GM12872 (cell line): ENCODE data around the gene ZNF609.

Experiments used
- TF ChIP-seq, protein P1 (sequence below): IDR thresholded peaks from 3 replicates; pipeline ENCODE4 v1.5.1; 2011; ENCODE audit warnings: low read depth, mild to moderate bottlenecking, low read length, moderate library complexity; ENCODE audit not compliant: insufficient read depth

The ZNF609 gene

DNA sequence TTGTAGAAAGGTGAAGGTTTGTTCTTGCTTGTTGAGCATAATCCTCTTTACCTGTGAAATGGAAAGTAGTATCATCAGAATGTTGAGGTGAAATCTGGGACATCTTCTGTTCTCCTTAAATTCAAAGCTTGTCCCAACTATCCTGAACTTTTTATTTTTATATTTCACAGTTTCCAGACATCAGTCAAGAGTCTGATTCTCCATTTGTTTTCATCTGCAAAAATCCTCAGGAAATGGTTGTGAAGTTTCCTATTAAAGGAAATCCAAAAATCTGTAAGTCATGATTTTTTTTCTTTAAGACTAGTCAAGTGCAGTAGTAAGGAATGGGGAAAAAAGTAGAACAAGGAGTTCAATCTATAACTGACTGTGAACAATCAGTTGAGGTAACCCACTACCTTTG lies 15.5 kb upstream of the ZNF609 start:
- TF ChIP-seq, protein P1, sequence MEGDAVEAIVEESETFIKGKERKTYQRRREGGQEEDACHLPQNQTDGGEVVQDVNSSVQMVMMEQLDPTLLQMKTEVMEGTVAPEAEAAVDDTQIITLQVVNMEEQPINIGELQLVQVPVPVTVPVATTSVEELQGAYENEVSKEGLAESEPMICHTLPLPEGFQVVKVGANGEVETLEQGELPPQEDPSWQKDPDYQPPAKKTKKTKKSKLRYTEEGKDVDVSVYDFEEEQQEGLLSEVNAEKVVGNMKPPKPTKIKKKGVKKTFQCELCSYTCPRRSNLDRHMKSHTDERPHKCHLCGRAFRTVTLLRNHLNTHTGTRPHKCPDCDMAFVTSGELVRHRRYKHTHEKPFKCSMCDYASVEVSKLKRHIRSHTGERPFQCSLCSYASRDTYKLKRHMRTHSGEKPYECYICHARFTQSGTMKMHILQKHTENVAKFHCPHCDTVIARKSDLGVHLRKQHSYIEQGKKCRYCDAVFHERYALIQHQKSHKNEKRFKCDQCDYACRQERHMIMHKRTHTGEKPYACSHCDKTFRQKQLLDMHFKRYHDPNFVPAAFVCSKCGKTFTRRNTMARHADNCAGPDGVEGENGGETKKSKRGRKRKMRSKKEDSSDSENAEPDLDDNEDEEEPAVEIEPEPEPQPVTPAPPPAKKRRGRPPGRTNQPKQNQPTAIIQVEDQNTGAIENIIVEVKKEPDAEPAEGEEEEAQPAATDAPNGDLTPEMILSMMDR: no peak

DNA sequence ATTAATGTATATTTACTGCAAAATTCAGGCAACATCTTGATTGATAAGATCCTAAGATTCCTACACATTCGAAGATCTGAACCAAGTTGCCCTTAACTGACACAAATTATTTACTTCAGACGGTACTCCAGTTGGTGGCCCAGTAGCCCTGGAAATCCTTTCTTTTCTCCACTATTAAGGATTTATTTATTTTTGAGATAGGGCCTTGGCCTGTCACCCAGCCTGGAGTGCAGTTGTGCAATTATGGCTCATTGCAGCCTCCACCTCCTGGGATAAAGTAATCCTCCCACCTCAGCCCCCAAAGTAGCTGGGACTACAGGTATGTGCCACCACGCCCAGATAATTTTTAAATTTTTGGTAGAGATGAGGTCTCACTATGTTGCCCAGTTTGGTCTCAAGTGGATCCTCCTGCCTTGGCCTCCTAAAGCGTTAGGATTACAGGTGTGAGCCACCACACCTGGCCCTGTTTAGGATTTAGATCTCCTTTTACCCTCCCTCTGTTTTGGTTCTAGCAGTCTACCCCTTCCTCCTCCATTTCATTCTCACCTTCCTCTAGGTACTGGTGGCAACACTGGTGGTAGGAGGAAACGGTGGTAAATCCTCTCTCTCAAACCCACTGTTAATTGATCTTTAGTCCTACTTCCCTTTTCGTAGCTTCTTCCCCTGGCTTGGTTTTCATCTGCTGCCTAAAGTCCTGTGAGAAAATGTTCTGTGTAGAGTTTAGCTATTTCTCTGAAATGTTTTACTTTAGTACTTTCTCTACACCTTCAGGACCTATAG lies 12.7 kb upstream of the ZNF609 start:
- TF ChIP-seq, protein P1: no peak

DNA sequence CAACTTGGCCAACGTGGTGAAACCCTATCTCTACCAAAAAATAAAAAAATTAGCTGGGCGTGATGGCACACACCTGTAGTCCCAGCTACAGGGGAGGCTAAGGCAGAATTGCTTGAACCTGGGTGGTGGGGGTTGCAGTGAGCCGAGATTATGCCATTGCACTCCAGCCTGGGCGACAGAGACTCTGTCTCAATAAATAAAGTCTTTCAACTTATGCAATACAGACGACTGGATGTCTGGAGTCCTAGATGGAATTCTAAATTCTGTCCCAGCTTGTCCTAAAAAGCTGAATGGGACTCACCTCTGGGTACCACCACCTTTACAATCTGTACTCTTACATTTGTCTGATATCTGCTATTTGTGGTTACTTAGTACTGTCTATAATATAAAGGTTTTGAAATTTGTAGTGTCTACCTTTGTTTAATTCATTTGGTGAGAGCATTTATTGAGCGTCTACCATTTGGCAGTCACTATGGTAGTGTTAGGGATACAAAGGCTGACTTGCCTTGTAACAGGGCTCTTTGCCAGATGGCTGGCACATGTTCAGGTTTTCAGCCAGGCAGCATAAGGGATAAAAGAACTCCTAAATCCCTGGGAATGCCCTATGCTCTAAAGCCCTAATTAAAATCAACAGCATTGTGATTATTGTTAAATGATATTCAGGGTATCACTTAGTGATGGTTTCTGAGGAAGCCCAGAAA lies 7.2 kb upstream of the ZNF609 start:
- TF ChIP-seq, protein P1: no peak

DNA sequence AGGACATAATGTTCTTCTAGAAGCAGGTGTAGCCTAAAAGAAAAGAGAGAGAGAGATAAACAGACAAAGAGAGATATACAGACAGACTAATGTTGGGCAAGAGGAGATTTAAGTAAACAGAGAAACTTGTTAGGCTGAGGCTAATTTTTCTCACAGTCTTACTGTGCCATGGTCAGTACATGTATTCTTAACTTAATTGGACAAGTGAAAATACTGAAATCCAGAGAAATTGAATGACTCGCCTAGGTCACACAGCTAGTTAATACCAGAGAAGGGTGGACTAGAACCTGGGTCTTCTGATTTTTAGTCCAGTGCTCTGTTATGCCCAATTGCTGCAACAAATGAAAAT lies 6.7 kb upstream of the ZNF609 start:
- TF ChIP-seq, protein P1: no peak

DNA sequence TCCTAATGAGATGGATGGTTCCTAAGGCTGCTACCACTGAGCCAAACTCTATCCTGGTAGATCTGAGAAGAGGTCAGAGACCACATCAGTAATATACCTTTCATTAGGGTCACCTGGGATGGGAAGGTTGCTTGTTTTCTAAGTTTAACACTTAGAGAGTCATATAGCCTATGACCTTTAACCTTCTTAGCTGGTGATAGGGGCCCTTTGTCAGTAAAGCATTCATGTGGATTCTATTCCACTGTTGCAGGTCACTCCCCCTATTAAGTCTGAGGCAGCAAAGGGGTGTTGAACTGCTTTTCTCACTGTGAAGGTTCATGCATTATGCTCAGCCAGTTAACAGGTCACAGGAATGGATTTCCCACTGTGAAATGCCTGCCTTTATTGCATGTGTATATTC lies 6.1 kb upstream of the ZNF609 start:
- TF ChIP-seq, protein P1: no peak

DNA sequence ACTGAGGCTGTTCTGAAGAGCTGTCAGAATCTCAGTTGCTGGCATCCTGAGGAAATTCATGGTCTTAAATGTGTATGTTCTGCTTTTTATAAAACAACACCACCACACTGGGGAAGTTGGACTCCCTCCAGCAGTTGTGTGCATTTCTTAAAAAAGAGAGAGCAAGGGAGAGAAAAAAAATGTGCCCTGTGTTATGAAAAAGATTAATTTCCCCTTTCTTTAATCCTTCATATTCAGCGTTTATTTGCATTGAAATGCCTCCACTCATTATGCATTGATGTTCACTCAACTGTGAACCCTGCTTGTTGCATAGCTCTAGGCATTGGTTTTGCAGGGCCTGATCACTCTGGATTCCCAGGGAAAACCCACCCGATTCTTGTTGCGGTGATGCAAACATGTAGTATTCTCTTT lies 4.4 kb upstream of the ZNF609 start:
- TF ChIP-seq, protein P1: no peak

DNA sequence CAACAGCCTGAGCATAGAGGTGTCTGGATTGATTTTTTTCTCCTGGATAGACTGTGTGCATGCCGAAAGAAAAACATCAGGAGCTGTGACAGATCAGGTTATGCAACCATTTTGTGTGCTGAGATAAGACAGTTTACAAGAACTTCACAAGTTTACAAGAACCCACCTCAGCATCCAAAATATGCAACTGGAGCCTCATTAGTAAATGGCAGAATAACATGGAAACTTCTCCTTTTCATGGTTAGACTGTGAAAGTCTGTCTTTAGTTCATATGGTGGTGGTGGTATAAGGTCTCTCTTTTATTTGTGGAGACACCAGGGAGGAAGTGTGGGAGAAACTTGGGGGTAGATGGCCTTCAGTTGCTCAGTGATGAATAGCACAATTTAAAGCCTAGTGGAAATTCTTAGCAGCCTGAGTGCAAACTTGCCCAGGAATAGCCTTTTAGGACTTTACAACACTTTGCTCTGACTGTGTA lies 3.7 kb upstream of the ZNF609 start:
- TF ChIP-seq, protein P1: no peak
